ENCODE results near the gene LUC7L3.

Gene LUC7L3

GRCh38 chr17:50728881-50729765 lies 9.7 kb downstream of the LUC7L3 start:
- no peaks in the 10 kb centered on the region for H3K27me3 Mint-ChIP-seq
- no peaks in the 10 kb centered on the region for H3K9me3 Mint-ChIP-seq
- peaks cover 26% of the 10 kb centered on the region for H3K36me3 Mint-ChIP-seq (ENCODE audit: insufficient read depth)
- H3K4me3 Mint-ChIP-seq = peak overlapping the region; percentile 53 to 58
- H3K27ac Mint-ChIP-seq = no peak overlapping the region
- ATAC-seq (replicated peaks) = no peak
- no peak for DNase-seq
- H3K4me1 Mint-ChIP-seq (ENCODE audit: low read depth in 2 of 2) = peaks cover 44 to 50% of the 10 kb centered on the region in 2 donors

- H3K4me1 Mint-ChIP-seq (ENCODE audit: low read depth in 2 of 2) = peaks cover 43 to 55% of the 10 kb centered on the region in 2 donors
- H3K9me3 Mint-ChIP-seq = no peaks in the 10 kb centered on the region
- peak; percentile 64 for ATAC-seq (replicated peaks)
- H3K27me3 Mint-ChIP-seq = no peaks in the 10 kb centered on the region
- DNase-seq = peak in 1 of 3 experiments; percentile 9
- H3K27ac Mint-ChIP-seq = peak overlapping the region; percentile 75 to 83
- H3K4me3 Mint-ChIP-seq = peak overlapping the region; percentile 40 to 62
- peaks cover 21% of the 10 kb centered on the region for H3K36me3 Mint-ChIP-seq (ENCODE audit: insufficient read depth)
Measured at GRCh38 chr17:50731575-50732460, 12.4 kb downstream of the LUC7L3 start.

GRCh38 chr17:50735287-50735686 lies 15.9 kb downstream of the LUC7L3 start:
- peak overlapping the region in 1 of 2 donors; percentile 57 for H3K4me3 Mint-ChIP-seq
- peak overlapping the region in 1 of 2 donors; percentile 86 for H3K27ac Mint-ChIP-seq
- peaks cover 50% of the 10 kb centered on the region for H3K36me3 Mint-ChIP-seq (ENCODE audit: insufficient read depth)
- H3K4me1 Mint-ChIP-seq (ENCODE audit: low read depth in 2 of 2) = peaks cover 41 to 55% of the 10 kb centered on the region in 2 donors
- DNase-seq (no peak), ATAC-seq (replicated peaks) (no peak)
- no peaks in the 10 kb centered on the region for H3K9me3 Mint-ChIP-seq
- H3K27me3 Mint-ChIP-seq = no peaks in the 10 kb centered on the region

- peak overlapping the region; percentile 47 to 86 for H3K27ac Mint-ChIP-seq
- DNase-seq = no peak
- no peaks in the 10 kb centered on the region for H3K9me3 Mint-ChIP-seq
- H3K36me3 Mint-ChIP-seq (ENCODE audit: insufficient read depth) = peaks cover 69% of the 10 kb centered on the region
- H3K4me3 Mint-ChIP-seq = peak overlapping the region in 1 of 2 donors; percentile 35
- no peaks in the 10 kb centered on the region for H3K27me3 Mint-ChIP-seq
- H3K4me1 Mint-ChIP-seq (ENCODE audit: low read depth in 2 of 2) = peaks cover 30 to 42% of the 10 kb centered on the region in 2 donors
- no peak for ATAC-seq (replicated peaks)
Measured at GRCh38 chr17:50737118-50737698, 17.8 kb downstream of the LUC7L3 start.

GRCh38 chr17:50739098-50739497 lies 19.7 kb downstream of the LUC7L3 start:
- H3K36me3 Mint-ChIP-seq (ENCODE audit: insufficient read depth) = peaks cover 80% of the 10 kb centered on the region
- H3K27me3 Mint-ChIP-seq = no peaks in the 10 kb centered on the region
- DNase-seq = no peak
- peak overlapping the region; percentile 42 to 47 for H3K27ac Mint-ChIP-seq
- no peaks in the 10 kb centered on the region for H3K9me3 Mint-ChIP-seq
- ATAC-seq (replicated peaks) = no peak
- peaks cover 24 to 39% of the 10 kb centered on the region in 2 donors for H3K4me1 Mint-ChIP-seq (ENCODE audit: low read depth in 2 of 2)
- H3K4me3 Mint-ChIP-seq = no peak overlapping the region

DNA sequence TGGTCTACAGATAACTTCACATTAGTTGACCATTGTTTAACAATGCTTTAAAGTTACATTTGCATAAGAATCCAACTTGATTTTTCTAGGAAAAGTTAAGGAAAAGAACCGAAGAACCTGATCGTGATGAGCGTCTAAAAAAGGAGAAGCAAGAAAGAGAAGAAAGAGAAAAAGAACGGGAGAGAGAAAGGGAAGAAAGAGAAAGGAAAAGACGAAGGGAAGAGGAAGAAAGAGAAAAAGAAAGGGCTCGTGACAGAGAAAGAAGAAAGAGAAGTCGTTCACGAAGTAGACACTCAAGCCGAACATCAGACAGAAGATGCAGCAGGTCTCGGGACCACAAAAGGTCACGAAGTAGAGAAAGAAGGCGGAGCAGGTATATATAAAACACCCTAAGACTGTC lies 26.2 kb downstream of the LUC7L3 start:
- Mint-ChIP-seq H3K4me3 (no peak overlapping the region), H3K27me3 (no peaks in the 10 kb centered on the region), H3K9me3 (no peaks in the 10 kb centered on the region), H3K36me3 (ENCODE audit: insufficient read depth) (peaks cover 100% of the 10 kb centered on the region), H3K27ac (no peak overlapping the region), H3K4me1 (ENCODE audit: low read depth in 2 of 2) (peaks cover 2 to 13% of the 10 kb centered on the region in 2 donors)
- DNase-seq (no peak), ATAC-seq (replicated peaks) (no peak)

DNA sequence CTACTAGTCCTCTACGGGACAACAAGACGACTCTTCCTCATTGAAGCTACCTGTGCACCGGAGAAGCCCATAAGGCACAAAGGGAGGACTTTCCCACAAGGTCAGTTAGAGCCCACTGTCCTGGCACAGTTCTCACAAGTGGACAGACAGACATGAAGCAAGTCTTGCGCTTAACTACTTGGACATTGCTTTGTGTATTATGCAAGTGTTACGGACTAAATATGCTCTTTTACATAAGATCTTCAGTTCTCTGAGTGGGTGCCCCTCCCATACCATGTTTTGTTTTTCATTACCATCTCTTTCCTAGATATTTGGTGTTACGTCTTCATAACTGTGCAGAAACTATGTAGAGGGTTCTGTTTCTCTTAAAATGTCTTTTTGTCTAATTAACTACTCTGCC lies 29.8 kb downstream of the LUC7L3 start:
- DNase-seq (no peak), ATAC-seq (replicated peaks) (no peak)
- Mint-ChIP-seq H3K4me3 (no peak overlapping the region), H3K36me3 (ENCODE audit: insufficient read depth) (peaks cover 100% of the 10 kb centered on the region), H3K27me3 (no peaks in the 10 kb centered on the region), H3K4me1 (ENCODE audit: low read depth in 2 of 2) (peaks cover 2 to 10% of the 10 kb centered on the region in 2 donors), H3K27ac (peak overlapping the region in 1 of 2 donors; percentile 60), H3K9me3 (no peaks in the 10 kb centered on the region)

DNA sequence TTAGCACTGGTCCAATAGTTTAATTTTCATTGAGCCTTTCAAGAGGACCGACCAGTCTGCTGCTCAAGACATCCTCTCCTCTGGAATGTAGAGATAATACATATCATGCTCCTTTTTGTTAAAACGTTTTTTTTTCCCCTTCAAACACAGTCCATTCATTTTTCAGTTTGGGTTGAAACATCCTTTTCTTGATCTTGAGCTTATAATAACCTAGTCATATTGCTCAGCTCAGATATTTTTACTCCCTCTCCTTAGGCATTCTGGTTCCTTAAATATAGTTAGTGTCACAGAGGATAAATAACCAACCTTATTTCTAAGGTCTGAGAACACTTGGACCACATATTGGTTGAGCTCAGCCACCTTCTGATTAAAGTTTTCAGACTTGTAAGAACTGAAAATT lies 35.1 kb downstream of the LUC7L3 start:
- Mint-ChIP-seq H3K27me3 (no peaks in the 10 kb centered on the region), H3K27ac (peak overlapping the region; percentile 10 to 72), H3K4me3 (no peak overlapping the region), H3K4me1 (ENCODE audit: low read depth in 2 of 2) (peaks cover 0 to 4% of the 10 kb centered on the region in 2 donors), H3K36me3 (ENCODE audit: insufficient read depth) (peaks cover 74% of the 10 kb centered on the region), H3K9me3 (no peaks in the 10 kb centered on the region)
- no peak for DNase-seq
- ATAC-seq (replicated peaks) = no peak

- H3K27ac Mint-ChIP-seq = no peak overlapping the region
- H3K36me3 Mint-ChIP-seq (ENCODE audit: insufficient read depth) = peaks cover 34% of the 10 kb centered on the region
- ATAC-seq (replicated peaks) = no peak
Measured at GRCh38 chr17:50758524-50758923, 39.1 kb downstream of the LUC7L3 start.

DNA sequence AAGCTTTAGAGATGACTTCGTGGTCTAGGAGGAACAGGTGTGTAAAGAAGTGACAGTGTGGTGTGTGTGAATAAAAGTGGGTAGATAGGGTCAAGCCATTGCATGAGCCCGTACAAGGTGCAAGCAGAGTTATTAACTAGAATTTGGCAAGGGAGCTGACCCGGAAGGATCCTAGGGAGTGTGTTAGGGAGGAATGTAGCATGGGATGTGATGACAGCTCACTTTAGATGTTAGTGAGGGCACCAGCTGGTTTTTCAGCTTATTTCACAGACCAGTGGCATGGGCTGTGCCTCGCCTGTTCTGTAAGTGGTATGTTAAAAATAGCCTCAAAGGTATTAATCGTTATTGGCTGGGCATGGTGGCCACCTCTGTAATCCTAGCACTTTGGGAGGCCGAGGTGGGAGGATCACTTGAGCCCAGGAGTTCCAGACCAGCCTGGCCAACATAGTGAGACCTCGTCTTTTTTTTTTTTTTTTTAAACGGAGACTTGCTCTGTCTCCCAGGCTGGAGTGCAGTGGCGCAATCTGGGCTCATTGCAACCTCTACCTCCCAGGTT lies 39.7 kb downstream of the LUC7L3 start:
- Mint-ChIP-seq H3K27ac (no peak overlapping the region), H3K27me3 (no peaks in the 10 kb centered on the region), H3K9me3 (no peaks in the 10 kb centered on the region), H3K4me3 (no peak overlapping the region), H3K36me3 (ENCODE audit: insufficient read depth) (peaks cover 28% of the 10 kb centered on the region), H3K4me1 (ENCODE audit: low read depth in 2 of 2) (peaks cover 2 to 4% of the 10 kb centered on the region in 2 donors)
- DNase-seq (no peak), ATAC-seq (replicated peaks) (no peak)

More at GRCh38 chr17:50758524-50758923, 39.1 kb downstream of the LUC7L3 start:
- Mint-ChIP-seq H3K27me3 (no peaks in the 10 kb centered on the region), H3K4me3 (no peak overlapping the region), H3K4me1 (ENCODE audit: low read depth in 2 of 2) (peaks cover 2 to 4% of the 10 kb centered on the region in 2 donors), H3K9me3 (no peaks in the 10 kb centered on the region)
- DNase-seq = no peak

DNA sequence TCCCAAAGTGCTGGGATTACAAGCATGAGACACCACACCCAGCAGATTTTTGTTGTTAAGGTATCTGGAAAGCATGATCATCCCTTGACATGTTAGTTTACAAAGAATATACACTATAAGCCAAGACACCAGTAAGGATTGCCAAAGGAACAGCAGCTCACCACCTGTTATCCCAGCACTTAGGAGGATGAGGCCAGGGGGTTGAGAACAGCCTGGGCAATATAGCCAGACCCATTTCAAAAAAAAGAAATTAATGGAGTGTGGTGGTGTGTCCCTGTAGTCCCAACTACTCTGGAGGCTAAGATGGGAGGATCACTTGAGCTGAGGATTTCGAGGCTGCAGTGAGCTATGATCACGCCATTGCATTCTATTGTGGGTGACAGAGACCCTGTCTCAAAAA lies 42.8 kb downstream of the LUC7L3 start:
- peaks cover 14 to 18% of the 10 kb centered on the region in 2 donors for H3K4me1 Mint-ChIP-seq (ENCODE audit: low read depth in 2 of 2)
- no peak for ATAC-seq (replicated peaks)
- H3K27ac Mint-ChIP-seq = no peak overlapping the region
- DNase-seq = no peak
- H3K27me3 Mint-ChIP-seq = peaks cover 10 to 13% of the 10 kb centered on the region in 2 donors
- no peaks in the 10 kb centered on the region for H3K9me3 Mint-ChIP-seq
- no peak overlapping the region for H3K4me3 Mint-ChIP-seq
- H3K36me3 Mint-ChIP-seq (ENCODE audit: insufficient read depth) = peaks cover 4% of the 10 kb centered on the region

- peaks cover 10 to 13% of the 10 kb centered on the region in 2 donors for H3K27me3 Mint-ChIP-seq
- no peaks in the 10 kb centered on the region for H3K9me3 Mint-ChIP-seq
- H3K4me3 Mint-ChIP-seq = no peak overlapping the region
- H3K4me1 Mint-ChIP-seq (ENCODE audit: low read depth in 2 of 2) = peaks cover 11 to 18% of the 10 kb centered on the region in 2 donors
- H3K36me3 Mint-ChIP-seq (ENCODE audit: insufficient read depth) = no peaks in the 10 kb centered on the region
- ATAC-seq (replicated peaks) (no peak), DNase-seq (no peak)
- no peak overlapping the region for H3K27ac Mint-ChIP-seq
Measured at GRCh38 chr17:50763716-50764475, 44.5 kb downstream of the LUC7L3 start.
